Vagina (tissue), 2 donors: ENCODE measurements around the gene RXFP1. TPM values are rescaled to one million over a fixed set of nuclear protein-coding genes. Genes with fewer than 3 reads are reported as not detected.
"Not testable (repeated sequence)": the region's sequence is repeated elsewhere in the genome, so short reads cannot be mapped to it uniquely, and the experiment has no call there.

Source experiments
- DNase-seq, 2 donors: peaks; one replicate each; pipeline ENCODE4 v3.0.0-alpha.2; 2017; ENCODE audit errors: extremely low spot score in 2 of 2
- H3K27ac ChIP-seq: fragments of 200-600 bp; sonication (generic); one replicate; pipeline ENCODE4 v1.5.1; 2019
- H3K27me3 ChIP-seq: fragments of 200-600 bp; sonication (generic); one replicate; pipeline ENCODE4 v1.5.1; 2019
- H3K36me3 ChIP-seq, 2 donors: fragments of 200-600 bp; sonication (generic); one replicate each; pipeline ENCODE4 v1.5.1; 2017 to 2019
- H3K4me1 ChIP-seq: fragments of 200-600 bp; sonication (generic); one replicate; pipeline ENCODE4 v1.5.1; 2019
- H3K4me3 ChIP-seq, 2 donors: fragments of 200-600 bp; sonication (generic); 1 replicate in 1 of 2; 2 replicates in 1 of 2; pipeline ENCODE4 v1.5.1; 2016 to 2019
- H3K9me3 ChIP-seq: fragments of 200-600 bp; sonication (generic); one replicate; pipeline ENCODE4 v1.5.1; 2019
- POLR2A ChIP-seq, 2 donors: fragments of 450-650 bp; IDR thresholded peaks; one replicate each; pipeline ENCODE4 v1.6.1; 2017; ENCODE audit warnings: antibody characterized with exemption in 2 of 2, mild to moderate bottlenecking in 2 of 2, moderate library complexity in 2 of 2
- POLR2AphosphoS5 ChIP-seq, 2 donors: sonication (generic); formaldehyde crosslinking; IDR thresholded peaks; one replicate each; pipeline ENCODE4 v1.9.0; 2017; ENCODE audit warnings: antibody characterized with exemption in 2 of 2, mild to moderate bottlenecking in 2 of 2, low read depth in 1 of 2; ENCODE audit not compliant: insufficient read depth in 1 of 2
- intact Hi-C: fragments of 100-400 bp; cut with DNase I; formaldehyde crosslinking; loops from one replicate; pipeline ENCODE4 v1.15.1; 2023
- total RNA-seq: library from RNA; depleted of rRNA; stranded (reverse); fragments of >200 nt; gene quantifications from one replicate; pipeline ENCODE4 v1.2.3, GENCODE V29; 2016
- TF ChIP-seq, protein P1 (sequence below), 3 experiments: fragments of 450-650 bp in 2 of 3; fragments of 200-600 bp in 1 of 3; sonication (generic) in 1 of 3; IDR thresholded peaks; one replicate each; pipeline ENCODE4 v1.5.1; 2017 to 2019; ENCODE audit warnings: antibody characterized with exemption in 3 of 3, mild to moderate bottlenecking in 2 of 3, moderate library complexity in 2 of 3

The RXFP1 gene
- total RNA-seq, 1 donor from 2014 or later: 1.5 TPM

DNA sequence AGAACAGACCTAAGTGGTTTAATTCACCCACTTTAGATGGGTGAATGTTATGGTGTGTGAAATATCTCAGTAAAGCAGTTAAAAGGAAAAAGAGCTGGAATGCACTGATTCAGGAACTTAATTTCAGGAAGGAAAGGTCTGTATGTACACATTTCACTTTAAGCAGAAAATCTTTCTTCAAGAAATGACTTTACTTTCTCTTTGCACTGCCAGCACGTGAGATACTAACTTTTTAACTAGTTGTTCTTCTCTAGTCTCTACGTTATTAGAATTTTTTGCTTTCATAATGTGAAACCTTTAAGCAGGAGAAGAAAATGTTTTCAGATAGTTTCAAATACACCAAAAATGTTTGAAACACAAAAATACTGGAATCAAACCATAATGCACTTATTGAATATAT lies 131.2 kb downstream of the RXFP1 start:
- Histone ChIP-seq H3K4me3 (no peak overlapping the region), H3K36me3 (no peaks in the 10 kb centered on the region), H3K9me3 (no peaks in the 10 kb centered on the region), H3K27me3 (no peaks in the 10 kb centered on the region), H3K27ac (no peak overlapping the region), H3K4me1 (no peaks in the 10 kb centered on the region)
- intact Hi-C loops: no loop called here
- TF ChIP-seq POLR2A (IDR thresholded peaks at IDR 0.05) (no peak), POLR2AphosphoS5 (IDR thresholded peaks at IDR 0.05; ENCODE audit: insufficient read depth in 1 of 2, low read depth in 1 of 2) (no peak)
- TF ChIP-seq, protein P1, sequence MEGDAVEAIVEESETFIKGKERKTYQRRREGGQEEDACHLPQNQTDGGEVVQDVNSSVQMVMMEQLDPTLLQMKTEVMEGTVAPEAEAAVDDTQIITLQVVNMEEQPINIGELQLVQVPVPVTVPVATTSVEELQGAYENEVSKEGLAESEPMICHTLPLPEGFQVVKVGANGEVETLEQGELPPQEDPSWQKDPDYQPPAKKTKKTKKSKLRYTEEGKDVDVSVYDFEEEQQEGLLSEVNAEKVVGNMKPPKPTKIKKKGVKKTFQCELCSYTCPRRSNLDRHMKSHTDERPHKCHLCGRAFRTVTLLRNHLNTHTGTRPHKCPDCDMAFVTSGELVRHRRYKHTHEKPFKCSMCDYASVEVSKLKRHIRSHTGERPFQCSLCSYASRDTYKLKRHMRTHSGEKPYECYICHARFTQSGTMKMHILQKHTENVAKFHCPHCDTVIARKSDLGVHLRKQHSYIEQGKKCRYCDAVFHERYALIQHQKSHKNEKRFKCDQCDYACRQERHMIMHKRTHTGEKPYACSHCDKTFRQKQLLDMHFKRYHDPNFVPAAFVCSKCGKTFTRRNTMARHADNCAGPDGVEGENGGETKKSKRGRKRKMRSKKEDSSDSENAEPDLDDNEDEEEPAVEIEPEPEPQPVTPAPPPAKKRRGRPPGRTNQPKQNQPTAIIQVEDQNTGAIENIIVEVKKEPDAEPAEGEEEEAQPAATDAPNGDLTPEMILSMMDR (IDR thresholded peaks at IDR 0.05): no peak
- DNase-seq: no peak

DNA sequence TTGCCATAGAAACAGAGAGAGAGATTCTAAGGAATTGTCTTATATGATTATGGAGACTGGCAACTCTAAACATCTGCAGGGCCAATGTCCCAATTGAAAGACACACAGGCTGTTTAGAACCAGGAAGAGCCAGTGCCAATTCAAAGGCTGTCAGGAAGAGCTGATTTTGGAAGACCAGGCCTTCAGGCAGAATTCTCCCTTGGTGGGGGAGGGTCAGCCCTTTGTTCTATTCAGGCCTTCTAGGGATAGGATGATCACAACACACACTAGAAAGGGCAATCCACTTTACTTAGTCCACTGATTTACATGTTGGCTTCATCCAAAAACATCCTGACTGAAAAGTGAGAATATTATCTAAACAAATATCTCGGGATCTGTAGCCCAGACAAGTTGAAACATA lies 134.8 kb downstream of the RXFP1 start:
- no peak overlapping the region for H3K27ac ChIP-seq
- H3K9me3 ChIP-seq: no peaks in the 10 kb centered on the region
- H3K27me3 ChIP-seq: no peaks in the 10 kb centered on the region
- DNase-seq: no peak
- TF ChIP-seq POLR2AphosphoS5 (IDR thresholded peaks at IDR 0.05; ENCODE audit: insufficient read depth in 1 of 2, low read depth in 1 of 2): no peak
- no peak for TF ChIP-seq POLR2A (IDR thresholded peaks at IDR 0.05)
- TF ChIP-seq, protein P1 (IDR thresholded peaks at IDR 0.05): no peak
- H3K4me1 ChIP-seq: no peaks in the 10 kb centered on the region
- intact Hi-C loops: no loop called here
- H3K36me3 ChIP-seq: no peaks in the 10 kb centered on the region
- no peak overlapping the region for H3K4me3 ChIP-seq

DNA sequence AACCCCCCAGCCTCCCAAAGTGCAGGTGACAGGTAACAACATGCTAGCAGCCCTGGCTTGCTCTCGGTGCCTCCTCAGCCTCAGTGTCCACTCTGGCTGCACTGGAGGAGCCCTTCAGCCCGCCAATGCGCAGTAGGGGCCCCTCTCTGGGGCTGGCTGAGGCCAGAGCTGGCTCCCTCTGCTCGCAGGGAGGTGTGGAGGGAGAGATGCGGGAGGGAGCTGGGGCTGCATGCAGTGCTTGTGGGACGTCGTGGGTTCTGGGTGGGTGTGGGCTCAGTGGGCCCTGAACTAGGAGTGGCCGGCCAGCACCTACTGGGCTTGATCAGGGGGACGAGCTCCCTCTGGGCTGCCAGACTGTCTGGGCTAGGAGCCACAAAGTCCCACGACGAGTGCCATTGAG lies 135.6 kb downstream of the RXFP1 start:
- intact Hi-C loops: no loop called here
- Histone ChIP-seq H3K4me1 (no peaks in the 10 kb centered on the region), H3K27ac (no peak overlapping the region), H3K36me3 (no peaks in the 10 kb centered on the region), H3K4me3 (no peak overlapping the region), H3K27me3 (no peaks in the 10 kb centered on the region), H3K9me3 (no peaks in the 10 kb centered on the region)
- TF ChIP-seq, protein P1 (IDR thresholded peaks at IDR 0.05): no peak
- no peak for TF ChIP-seq POLR2A (IDR thresholded peaks at IDR 0.05)
- no peak for TF ChIP-seq POLR2AphosphoS5 (IDR thresholded peaks at IDR 0.05; ENCODE audit: insufficient read depth in 1 of 2, low read depth in 1 of 2)
- DNase-seq: no peak

DNA sequence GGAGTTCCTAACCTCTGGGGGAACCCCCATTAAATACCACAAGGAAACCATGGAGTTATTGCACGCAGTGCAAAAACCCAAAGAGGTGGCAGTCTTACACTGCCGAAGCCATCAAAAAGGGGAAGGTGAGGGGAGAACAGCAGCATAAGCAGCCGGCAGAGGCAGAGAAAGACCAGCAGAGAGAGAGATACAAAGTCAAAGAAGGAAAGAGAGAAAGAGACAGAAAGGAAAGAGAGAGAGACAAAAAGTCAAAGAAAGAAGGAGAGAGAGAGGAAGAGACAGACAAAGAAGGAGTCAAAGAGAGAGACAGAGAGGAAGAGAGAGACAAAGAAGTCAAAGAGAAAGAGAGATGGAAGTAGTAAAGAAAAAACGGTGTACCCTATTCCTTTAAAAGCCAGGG lies 141.6 kb downstream of the RXFP1 start:
- H3K27ac ChIP-seq, H3K27me3 ChIP-seq, H3K36me3 ChIP-seq, intact Hi-C loops, DNase-seq, H3K9me3 ChIP-seq, H3K4me1 ChIP-seq, H3K4me3 ChIP-seq: not testable (repeated sequence)

DNA sequence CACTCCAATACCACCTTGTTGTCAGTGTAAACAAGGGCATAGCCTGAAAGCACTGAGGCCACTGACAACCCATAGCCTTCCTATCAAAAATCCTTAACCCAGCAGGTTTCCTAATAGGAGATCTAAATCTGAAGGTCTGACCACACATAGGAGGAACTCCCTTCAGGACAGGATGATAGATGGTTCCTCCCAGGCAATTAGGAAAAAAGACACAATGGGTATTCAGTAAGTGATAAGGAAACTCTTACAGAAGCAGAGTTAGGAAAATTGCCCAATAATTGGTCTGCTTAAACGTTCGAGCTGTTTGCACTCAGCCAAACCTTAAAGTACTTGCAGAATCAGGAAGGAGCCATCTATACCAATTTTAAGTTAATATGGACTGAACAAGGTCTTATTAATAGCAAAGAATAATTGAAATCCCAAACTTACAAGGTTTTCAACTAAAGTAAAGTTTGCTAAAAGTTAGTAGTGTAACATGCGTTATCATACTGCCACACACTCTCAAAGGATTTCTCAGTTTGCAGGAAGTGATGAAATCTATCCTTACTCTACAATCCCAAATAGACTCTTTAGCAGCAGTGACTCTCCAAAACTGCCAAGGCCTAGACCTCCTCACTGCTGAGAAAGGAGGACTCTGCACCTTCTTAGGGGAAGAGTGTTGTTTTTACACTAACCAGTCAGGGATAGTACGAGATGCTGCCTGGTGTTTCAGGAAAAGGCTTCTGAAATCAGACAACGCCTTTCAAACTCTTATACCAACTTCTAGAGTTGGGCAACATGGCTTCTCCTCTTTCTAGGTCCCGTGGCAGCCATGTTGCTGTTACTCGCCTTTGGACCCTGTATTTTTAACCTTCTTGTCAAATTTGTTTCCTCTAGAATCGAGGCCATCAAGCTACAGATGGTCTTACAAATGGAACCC lies 142.3 kb downstream of the RXFP1 start:
- intact Hi-C loops, H3K36me3 ChIP-seq, H3K27ac ChIP-seq, H3K9me3 ChIP-seq, H3K4me3 ChIP-seq, DNase-seq, H3K4me1 ChIP-seq, H3K27me3 ChIP-seq: not testable (repeated sequence)

DNA sequence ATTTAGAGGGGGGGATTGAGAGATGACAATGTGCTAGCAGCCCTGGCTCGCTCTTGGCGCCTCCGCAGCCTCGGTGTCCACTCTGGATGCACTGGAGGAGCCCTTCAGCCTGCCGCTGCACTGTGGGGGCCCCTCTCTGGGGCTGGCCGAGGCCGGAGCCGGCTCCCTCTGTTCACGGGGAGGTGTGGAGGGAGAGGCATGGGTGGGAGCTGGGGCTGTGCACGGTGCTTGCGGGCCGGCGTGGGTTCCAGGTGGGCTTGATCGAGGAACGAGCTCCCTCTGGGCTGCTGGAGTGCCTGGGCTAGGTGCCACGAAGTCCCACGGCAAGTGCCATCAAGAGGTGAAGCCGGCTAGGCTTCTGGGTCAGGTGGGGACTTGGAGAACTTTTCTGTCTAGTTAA lies 143.1 kb downstream of the RXFP1 start:
- H3K27ac ChIP-seq: no peak overlapping the region
- intact Hi-C loops: no loop called here
- no peaks in the 10 kb centered on the region for H3K9me3 ChIP-seq
- no peak overlapping the region for H3K4me3 ChIP-seq
- H3K4me1 ChIP-seq: no peaks in the 10 kb centered on the region
- H3K36me3 ChIP-seq: no peaks in the 10 kb centered on the region
- no peak for DNase-seq
- H3K27me3 ChIP-seq: no peaks in the 10 kb centered on the region
- TF ChIP-seq, protein P1 (IDR thresholded peaks at IDR 0.05): no peak
- no peak for TF ChIP-seq POLR2AphosphoS5 (IDR thresholded peaks at IDR 0.05; ENCODE audit: insufficient read depth in 1 of 2, low read depth in 1 of 2)
- no peak for TF ChIP-seq POLR2A (IDR thresholded peaks at IDR 0.05)
